Aorta (tissue), 5 donors: ENCODE results near the gene DUSP14. TPM values are rescaled to one million over a fixed set of nuclear protein-coding genes. Genes with fewer than 3 reads are reported as not detected.

Source experiments
- ATAC-seq: fragments of 200-7000 bp; cut with Tn5 transposase; one replicate; pipeline ENCODE4 v1.9.1; 2022; ENCODE audit warnings: moderate library complexity; ENCODE audit not compliant: low FRiP score
- DNase-seq, 2 donors: peaks; one replicate each; pipeline ENCODE4 v3.0.0-alpha.2; 2020
- H3K27ac ChIP-seq, 2 donors: one replicate each; pipeline ENCODE4 v1.5.1; 2013; ENCODE audit warnings: low read length in 2 of 2, mild to moderate bottlenecking in 2 of 2, moderate library complexity in 2 of 2, control low read depth in 1 of 2, inconsistent platforms in 1 of 2, low read depth in 1 of 2
- H3K27me3 ChIP-seq, 2 donors: one replicate each; pipeline ENCODE4 v1.6.1; 2013; ENCODE audit warnings: control low read depth in 1 of 2, low read length in 1 of 2, mild to moderate bottlenecking in 1 of 2, moderate library complexity in 1 of 2; ENCODE audit not compliant: insufficient read depth in 2 of 2, control insufficient read depth in 1 of 2
- H3K36me3 ChIP-seq, 2 donors: one replicate each; pipeline ENCODE4 v1.6.1; 2013; ENCODE audit warnings: control low read depth in 1 of 2, low read length in 1 of 2, mild to moderate bottlenecking in 1 of 2; ENCODE audit not compliant: insufficient read depth in 2 of 2, control insufficient read depth in 1 of 2
- H3K4me1 ChIP-seq, 2 donors: one replicate each; pipeline ENCODE4 v1.6.1; 2013; ENCODE audit warnings: low read length in 2 of 2, control low read depth in 1 of 2, mild to moderate bottlenecking in 1 of 2, moderate library complexity in 1 of 2; ENCODE audit not compliant: insufficient read depth in 2 of 2, control insufficient read depth in 1 of 2
- H3K4me3 ChIP-seq, 2 donors: one replicate each; pipeline ENCODE4 v1.5.1; 2013; ENCODE audit warnings: low read length in 2 of 2, control low read depth in 1 of 2, mild to moderate bottlenecking in 1 of 2
- H3K9me3 ChIP-seq: one replicate; pipeline ENCODE4 v1.6.1; 2013; ENCODE audit warnings: mild to moderate bottlenecking, low read length; ENCODE audit not compliant: control insufficient read depth
- WGBS, 2 donors: extraction: QIAGEN DNeasy Blood & Tissue Kit; methylation state at CpG; one replicate each; pipeline ENCODE4 v1.1.7; 2013; 5-methylcytosine and 5-hydroxymethylcytosine counted together
- intact Hi-C, 2 donors: fragments of 100-400 bp; cut with DNase I; formaldehyde crosslinking; loops; one replicate each; pipeline versions ENCODE4 v1.14.2 to v1.15.0; 2022
- polyA plus RNA-seq, 2 donors: library from polyadenylated mRNA; stranded (reverse); fragments of 200-250 nt; gene quantifications; one replicate each; pipeline ENCODE4 v1.2.3, GENCODE V29; 2013
- total RNA-seq, 2 donors: library from RNA; stranded (reverse); fragmentation: NEBNext Ultra II Directional; extraction: Animal tissue kit (Norgen Biotek cat#: 25700); gene quantifications; one replicate each; pipeline ENCODE4 v1.2.1, GENCODE V29; 2021
- donor health status: healthy with polysubstance abuse.
- donor health status: Bipolar disorder and iron deficiency.
- donor health status: DM: no; HTN: no; CAD: no.
- donor health status: DM: no; HTN: no; CAD: no.
- donor health status: DM: yes; HTN: yes; CAD: no.

Gene DUSP14
- total and polyA plus RNA-seq, 4 donors = 3.8 to 9.7 (median 7.8) TPM

DNA sequence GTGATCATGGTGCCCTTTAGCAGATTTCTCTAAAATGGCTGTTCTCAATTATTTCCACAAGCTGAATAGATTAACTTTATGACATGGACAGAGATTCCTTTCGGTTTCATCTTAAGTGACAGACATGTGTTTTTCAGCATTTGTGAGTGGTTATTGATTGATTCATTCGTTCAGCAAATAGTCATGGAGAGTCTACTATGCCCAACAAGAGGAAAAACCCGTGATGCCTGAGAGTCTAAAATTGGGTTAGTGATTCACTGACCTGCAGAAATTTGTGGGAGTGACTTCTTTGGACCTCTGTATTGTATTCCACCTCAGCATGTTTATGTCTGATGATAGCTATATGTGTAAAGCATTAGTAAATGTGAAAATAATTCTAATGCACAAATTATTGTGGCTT, 28.0 kb upstream of the DUSP14 start:
- ATAC-seq = no peak
- WGBS, 2 donors = 89 to 93% methylated on average over 3 of the region's 3 CpGs
- intact Hi-C loops = no loop called here

DNA sequence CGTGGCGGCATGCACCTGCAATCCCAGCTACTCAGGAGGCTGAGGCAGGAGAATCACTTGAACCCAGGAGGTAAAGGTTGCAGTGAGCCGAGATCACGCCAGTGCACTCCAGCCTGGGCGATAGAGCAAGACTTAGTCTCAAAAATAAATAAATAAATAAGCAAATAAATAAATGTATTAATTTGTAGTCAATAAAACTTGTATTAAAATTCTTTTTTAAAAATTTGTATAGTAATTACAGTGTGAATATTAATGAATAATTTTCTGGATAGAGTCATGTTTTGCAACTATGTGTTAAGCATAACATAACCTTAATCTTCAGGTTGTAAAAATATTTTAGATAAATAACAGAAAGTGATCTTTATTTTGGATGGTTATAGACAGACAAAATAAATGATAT, 27.2 kb upstream of the DUSP14 start:
- no peaks in the 10 kb centered on the region for H3K4me1 ChIP-seq
- H3K4me3 ChIP-seq = no peak overlapping the region
- H3K27me3 ChIP-seq = no peaks in the 10 kb centered on the region
- no peak overlapping the region for H3K27ac ChIP-seq
- DNase-seq (no peak), ATAC-seq (no peak)
- no peaks in the 10 kb centered on the region for H3K9me3 ChIP-seq
- WGBS, 2 donors = 96 to 97% methylated on average over 5 of the region's 5 CpGs
- intact Hi-C loops = no loop called here
- H3K36me3 ChIP-seq = no peaks in the 10 kb centered on the region

More for the DNA sequence above, 28.0 kb upstream of the DUSP14 start:
- Histone ChIP-seq H3K36me3 (no peaks in the 10 kb centered on the region), H3K27me3 (no peaks in the 10 kb centered on the region), H3K9me3 (no peaks in the 10 kb centered on the region), H3K27ac (no peak overlapping the region), H3K4me1 (no peaks in the 10 kb centered on the region), H3K4me3 (no peak overlapping the region)
- DNase-seq = no peak

DNA sequence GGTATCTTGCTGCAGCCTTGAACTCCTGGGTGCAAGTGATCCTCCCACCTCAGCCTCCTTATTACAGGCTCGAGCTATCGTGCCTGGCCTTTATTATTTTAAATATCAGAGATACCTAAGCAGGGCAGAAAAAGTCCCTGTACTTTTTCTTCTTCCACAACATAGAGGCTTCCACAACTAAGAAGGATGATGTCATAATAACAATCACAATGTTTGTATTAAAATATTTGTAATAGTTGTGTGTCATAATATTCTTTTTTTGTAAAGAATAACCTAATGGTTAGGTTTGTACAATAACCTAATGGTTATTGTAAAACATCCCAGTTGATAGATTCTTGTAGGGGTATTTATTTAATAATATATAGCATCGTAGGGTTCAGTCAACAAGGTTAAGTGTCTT, 26.7 kb upstream of the DUSP14 start:
- no peak for DNase-seq
- WGBS, 2 donors = 82 to 91% methylated on average over 3 of the region's 3 CpGs
- H3K4me1 ChIP-seq = no peaks in the 10 kb centered on the region
- no peaks in the 10 kb centered on the region for H3K9me3 ChIP-seq
- no peak overlapping the region for H3K27ac ChIP-seq
- H3K36me3 ChIP-seq = no peaks in the 10 kb centered on the region
- intact Hi-C loops = no loop called here
- H3K4me3 ChIP-seq = no peak overlapping the region
- no peak for ATAC-seq
- H3K27me3 ChIP-seq = no peaks in the 10 kb centered on the region

DNA sequence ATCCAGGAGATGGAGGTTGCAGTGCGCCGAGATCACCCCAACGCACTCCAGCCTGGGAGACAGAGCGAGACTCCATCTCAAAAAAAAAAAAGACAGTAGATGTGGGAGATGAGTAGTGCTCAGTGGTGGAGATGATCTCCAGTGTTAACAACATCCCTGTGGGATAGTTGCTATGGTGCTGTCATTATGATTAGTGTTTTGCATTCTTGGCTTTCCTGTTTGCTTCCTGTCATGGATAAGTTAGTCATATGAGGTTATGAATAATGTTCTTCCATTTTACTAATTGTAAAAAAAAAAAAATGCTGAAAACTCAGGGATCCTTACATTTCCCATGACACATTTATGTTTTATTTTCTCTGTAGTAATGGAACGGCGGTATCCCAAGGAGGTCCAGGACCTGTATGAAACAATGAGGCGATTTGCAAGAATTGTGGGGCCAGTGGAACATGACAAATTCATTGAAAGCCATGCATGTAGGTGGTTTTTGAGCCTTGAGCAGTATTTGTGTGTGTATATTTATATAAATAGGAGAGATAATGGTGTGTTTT, 24.5 kb upstream of the DUSP14 start:
- no peaks in the 10 kb centered on the region for H3K27me3 ChIP-seq
- no peaks in the 10 kb centered on the region for H3K36me3 ChIP-seq
- intact Hi-C loops = no loop called here
- DNase-seq (no peak), ATAC-seq (no peak)
- 95 to 96% methylated on average over 7 of the region's 7 CpGs for WGBS, 2 donors
- H3K9me3 ChIP-seq = no peaks in the 10 kb centered on the region
- H3K4me3 ChIP-seq = no peak overlapping the region
- H3K27ac ChIP-seq = no peak overlapping the region
- H3K4me1 ChIP-seq = no peaks in the 10 kb centered on the region

DNA sequence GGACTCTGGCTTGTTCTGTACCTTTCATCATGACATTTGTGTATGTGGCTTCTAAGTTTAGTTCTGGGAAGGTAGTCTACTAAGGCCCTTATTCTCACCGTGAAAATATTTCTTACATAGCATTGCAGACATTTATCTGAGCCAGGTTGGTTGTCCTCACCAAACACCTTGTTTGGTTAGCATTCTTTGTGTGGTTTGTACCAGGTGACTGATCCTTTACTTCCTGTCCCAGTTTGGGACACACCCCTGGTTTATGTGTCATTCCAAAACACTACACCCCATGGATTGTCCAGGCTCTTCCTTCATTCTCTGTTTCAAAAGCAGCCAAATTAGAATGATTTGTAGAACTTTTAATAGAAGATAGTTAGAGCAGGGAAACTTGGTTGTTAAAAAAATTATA, 23.2 kb upstream of the DUSP14 start:
- WGBS, 2 donors = 92% methylated on average over 1 of the region's 1 CpG
- peaks cover 2 to 6% of the 10 kb centered on the region in 2 donors for H3K36me3 ChIP-seq
- H3K27me3 ChIP-seq = no peaks in the 10 kb centered on the region
- ATAC-seq = no peak
- no peak overlapping the region for H3K4me3 ChIP-seq
- no peak for DNase-seq
- H3K9me3 ChIP-seq = no peaks in the 10 kb centered on the region
- intact Hi-C loops = no loop called here
- H3K4me1 ChIP-seq = no peaks in the 10 kb centered on the region
- no peak overlapping the region for H3K27ac ChIP-seq

DNA sequence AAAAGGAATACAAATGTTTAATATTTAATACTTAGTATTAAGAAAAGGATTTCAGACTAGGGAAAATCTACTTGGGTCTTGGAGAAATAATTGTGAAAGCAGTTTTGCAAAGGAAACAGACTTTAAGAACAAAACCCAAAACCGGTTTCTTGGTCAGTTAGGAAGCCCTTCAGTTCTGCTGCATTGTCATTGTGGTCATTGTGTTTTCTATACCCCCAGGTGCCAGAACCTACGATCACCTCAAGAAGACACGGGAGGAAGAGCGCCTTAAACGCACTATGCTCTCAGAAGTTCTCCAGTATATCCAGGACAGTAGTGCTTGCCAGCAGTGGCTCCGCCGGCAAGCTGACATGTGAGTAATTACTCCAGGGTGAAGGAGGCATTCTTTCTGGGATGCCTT, 19.5 kb upstream of the DUSP14 start:
- no peak for DNase-seq
- no peak for ATAC-seq
- Histone ChIP-seq H3K27ac (no peak overlapping the region), H3K36me3 (peaks cover 4 to 13% of the 10 kb centered on the region in 2 donors), H3K4me1 (no peaks in the 10 kb centered on the region), H3K4me3 (no peak overlapping the region), H3K9me3 (no peaks in the 10 kb centered on the region), H3K27me3 (no peaks in the 10 kb centered on the region)
- WGBS, 2 donors = 78 to 84% methylated on average over 7 of the region's 7 CpGs
- intact Hi-C loops = no loop called here

DNA sequence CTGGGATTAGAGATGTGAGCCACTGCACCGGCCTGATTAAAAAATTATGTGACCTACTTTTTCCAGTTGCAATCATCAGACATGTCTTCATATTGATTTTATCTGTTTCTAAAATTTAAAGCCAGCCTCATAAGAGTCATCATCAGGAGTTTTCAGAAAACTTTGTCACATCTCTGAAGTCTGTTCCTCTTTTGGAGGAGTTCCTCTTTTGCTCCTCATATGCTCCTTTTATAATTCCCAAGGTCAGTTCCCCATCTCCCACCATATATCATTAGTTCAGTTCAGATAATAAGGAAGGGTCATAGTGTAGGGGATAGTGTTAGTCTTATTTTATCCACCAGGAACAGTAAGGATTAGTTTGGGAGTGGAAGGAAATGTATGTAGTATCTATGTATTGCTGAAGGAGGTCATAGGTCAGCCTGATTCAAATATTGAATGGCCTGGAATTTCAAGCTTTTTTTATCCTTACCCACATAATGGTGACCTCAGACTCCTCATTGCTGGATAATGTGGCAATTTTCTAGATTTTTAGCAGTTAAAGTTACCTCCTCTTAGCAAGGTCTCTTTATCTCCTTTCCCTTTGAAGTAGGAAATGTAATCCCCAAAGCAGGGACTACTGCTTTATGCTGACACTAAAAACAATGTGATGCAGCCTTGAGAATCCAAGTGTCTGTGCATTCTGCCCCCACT, 13.8 kb upstream of the DUSP14 start:
- intact Hi-C loops = no loop called here
- no peak for ATAC-seq
- WGBS, 2 donors = 94 to 98% methylated on average over 1 of the region's 1 CpG
- Histone ChIP-seq H3K9me3 (no peaks in the 10 kb centered on the region), H3K4me3 (no peak overlapping the region), H3K27ac (no peak overlapping the region), H3K4me1 (no peaks in the 10 kb centered on the region), H3K27me3 (no peaks in the 10 kb centered on the region), H3K36me3 (peaks cover 9 to 18% of the 10 kb centered on the region in 2 donors)
- no peak for DNase-seq

DNA sequence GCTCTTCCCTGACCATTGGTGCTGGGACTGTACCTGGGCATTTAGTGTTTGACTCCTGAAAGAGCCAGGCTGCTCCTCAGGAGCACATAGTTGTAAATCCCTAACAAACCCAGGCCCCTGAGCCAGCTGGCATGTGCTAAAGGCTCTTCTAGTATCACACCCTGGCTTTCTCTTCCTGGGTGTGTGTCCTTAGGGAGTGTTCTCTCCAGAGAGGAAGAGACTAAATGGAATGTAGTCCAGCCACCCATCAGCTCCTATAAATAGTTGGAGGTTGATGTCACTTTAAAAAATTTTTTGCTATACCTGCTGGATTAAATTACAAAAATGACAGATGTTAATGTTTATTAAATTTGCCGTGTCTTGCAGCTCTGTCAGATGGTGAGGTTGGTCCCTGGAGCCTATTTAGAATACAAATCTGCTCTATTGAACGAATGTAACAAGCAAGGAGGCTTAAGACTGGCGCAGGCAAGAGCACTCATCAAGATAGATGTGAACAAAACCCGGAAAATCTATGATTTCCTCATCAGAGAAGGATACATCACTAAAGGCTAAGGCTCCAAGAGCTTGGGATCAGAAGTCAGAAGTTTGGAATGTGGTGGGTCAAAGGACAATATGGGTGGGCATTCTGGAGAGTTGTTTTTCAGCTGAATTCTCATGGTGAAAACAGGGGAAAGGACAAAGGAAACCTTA, 13.1 kb upstream of the DUSP14 start:
- H3K9me3 ChIP-seq = no peaks in the 10 kb centered on the region
- DNase-seq (no peak), ATAC-seq (no peak)
- 89 to 90% methylated on average over 4 of the region's 4 CpGs for WGBS, 2 donors
- intact Hi-C loops = no loop called here
- H3K36me3 ChIP-seq = peaks cover 7 to 15% of the 10 kb centered on the region in 2 donors
- no peaks in the 10 kb centered on the region for H3K27me3 ChIP-seq
- H3K27ac ChIP-seq = no peak overlapping the region
- H3K4me3 ChIP-seq = no peak overlapping the region
- H3K4me1 ChIP-seq = no peaks in the 10 kb centered on the region

DNA sequence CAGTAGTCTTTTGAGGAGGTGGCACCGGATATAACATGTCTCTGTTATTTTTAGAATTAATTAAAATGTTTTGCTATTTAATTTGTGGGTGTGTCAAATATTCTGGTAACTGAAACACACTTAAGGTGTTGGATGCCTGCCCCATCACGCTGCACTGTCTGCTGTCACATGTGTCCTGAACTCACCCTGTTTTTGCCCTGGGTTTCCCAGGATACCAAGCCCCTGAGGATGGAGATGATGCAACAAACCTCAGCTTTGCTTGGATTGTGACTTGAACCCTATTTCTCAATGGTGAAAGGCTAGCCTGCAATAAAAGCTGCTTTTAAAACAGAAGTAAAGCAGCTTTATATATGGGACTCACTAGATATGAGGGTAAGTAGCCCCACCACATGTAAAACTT, 11.5 kb upstream of the DUSP14 start:
- ATAC-seq = peak; percentile 72
- Histone ChIP-seq H3K9me3 (no peaks in the 10 kb centered on the region), H3K27me3 (no peaks in the 10 kb centered on the region), H3K4me3 (no peak overlapping the region), H3K4me1 (no peaks in the 10 kb centered on the region), H3K27ac (no peak overlapping the region), H3K36me3 (peaks cover 7 to 13% of the 10 kb centered on the region in 2 donors)
- intact Hi-C loops = no loop called here
- no peak for DNase-seq
- WGBS, 2 donors = 83 to 90% methylated on average over 2 of the region's 2 CpGs
